DOHH2 (cell line): Measurements from ENCODE around the gene VPS51.

Experiments used
- CTCF ChIP-seq: fragments of 200-600 bp; sonication (generic); IDR thresholded peaks from one replicate; pipeline ENCODE4 v1.5.1; 2014; ENCODE audit warnings: antibody characterized with exemption, mild to moderate bottlenecking, low read depth, low read length; ENCODE audit not compliant: poor library complexity, severe bottlenecking
- EZH2phosphoT487 ChIP-seq: fragments of 200-600 bp; sonication (generic); IDR thresholded peaks from 2 replicates; pipeline ENCODE4 v1.6.1; 2017; ENCODE audit warnings: borderline replicate concordance, mild to moderate bottlenecking, antibody characterized with exemption, low read length, moderate library complexity, mixed read lengths

DNA sequence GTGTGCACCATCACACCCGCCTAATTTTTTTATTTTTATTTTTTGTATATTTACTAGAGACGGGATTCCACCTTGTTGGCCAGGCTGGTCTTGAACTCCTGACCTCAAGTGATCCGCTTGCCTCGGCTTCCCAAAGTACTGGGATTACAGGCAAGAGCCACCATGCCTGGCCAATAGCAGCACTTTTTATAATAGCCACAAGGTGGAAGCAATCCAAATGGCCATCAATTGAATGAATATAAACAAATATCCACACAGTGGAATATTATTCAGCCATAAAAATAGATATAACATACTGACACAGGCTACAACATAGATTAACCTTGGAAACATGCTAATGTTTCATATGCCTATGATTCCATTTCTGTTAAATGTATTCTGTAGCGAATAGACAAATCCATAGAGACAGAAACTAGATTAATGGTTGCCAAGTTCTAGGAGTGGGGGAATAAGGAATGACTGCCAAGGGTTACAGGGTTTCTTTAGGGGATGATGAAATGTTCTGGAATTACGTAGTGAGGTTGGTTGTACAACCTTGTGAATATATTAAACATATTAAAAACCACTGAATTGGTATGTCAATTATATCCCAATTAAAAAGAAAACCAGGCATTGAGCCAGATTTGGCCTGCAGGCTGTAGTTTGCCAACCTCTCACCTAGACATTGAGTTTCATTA, 4.8 kb downstream of the VPS51 start:
- TF ChIP-seq CTCF (peak; percentile 26), EZH2phosphoT487 (no peak)
